Effector memory CD4-positive, alpha-beta T cell (primary cell): ENCODE results near the gene PLK1.

Experiments
- DNase-seq, 3 donors: peaks; one replicate each; pipeline ENCODE4 v3.0.0-alpha.2; 2020
- H3K27ac ChIP-seq: 2 replicates; pipeline ENCODE4 v1.7.0; 2013; ENCODE audit warnings: mild to moderate bottlenecking, low read length, moderate library complexity; ENCODE audit not compliant: insufficient read depth, poor library complexity, severe bottlenecking
- H3K27me3 ChIP-seq: replicated peaks from 2 replicates; pipeline ENCODE4 v1.7.0; 2013; ENCODE audit warnings: mild to moderate bottlenecking, low read length; ENCODE audit not compliant: insufficient read depth, control insufficient read depth, poor library complexity, severe bottlenecking
- H3K36me3 ChIP-seq: 2 replicates; pipeline ENCODE4 v1.7.0; 2013; ENCODE audit warnings: mild to moderate bottlenecking, low read length, moderate library complexity; ENCODE audit not compliant: control insufficient read depth, insufficient read depth
- H3K4me1 ChIP-seq: 2 replicates; pipeline ENCODE4 v1.7.0; 2013; ENCODE audit warnings: low read length, mild to moderate bottlenecking; ENCODE audit not compliant: control insufficient read depth, insufficient read depth, poor library complexity, severe bottlenecking
- H3K4me3 ChIP-seq: 2 replicates; pipeline ENCODE4 v1.7.0; 2013; ENCODE audit warnings: low read length, low read depth, mild to moderate bottlenecking; ENCODE audit not compliant: insufficient read depth, poor library complexity, severe bottlenecking
- H3K9me3 ChIP-seq: 2 replicates; pipeline ENCODE4 v1.7.0; 2013; ENCODE audit warnings: mild to moderate bottlenecking, low read length, moderate library complexity; ENCODE audit not compliant: control insufficient read depth

The PLK1 gene

DNA sequence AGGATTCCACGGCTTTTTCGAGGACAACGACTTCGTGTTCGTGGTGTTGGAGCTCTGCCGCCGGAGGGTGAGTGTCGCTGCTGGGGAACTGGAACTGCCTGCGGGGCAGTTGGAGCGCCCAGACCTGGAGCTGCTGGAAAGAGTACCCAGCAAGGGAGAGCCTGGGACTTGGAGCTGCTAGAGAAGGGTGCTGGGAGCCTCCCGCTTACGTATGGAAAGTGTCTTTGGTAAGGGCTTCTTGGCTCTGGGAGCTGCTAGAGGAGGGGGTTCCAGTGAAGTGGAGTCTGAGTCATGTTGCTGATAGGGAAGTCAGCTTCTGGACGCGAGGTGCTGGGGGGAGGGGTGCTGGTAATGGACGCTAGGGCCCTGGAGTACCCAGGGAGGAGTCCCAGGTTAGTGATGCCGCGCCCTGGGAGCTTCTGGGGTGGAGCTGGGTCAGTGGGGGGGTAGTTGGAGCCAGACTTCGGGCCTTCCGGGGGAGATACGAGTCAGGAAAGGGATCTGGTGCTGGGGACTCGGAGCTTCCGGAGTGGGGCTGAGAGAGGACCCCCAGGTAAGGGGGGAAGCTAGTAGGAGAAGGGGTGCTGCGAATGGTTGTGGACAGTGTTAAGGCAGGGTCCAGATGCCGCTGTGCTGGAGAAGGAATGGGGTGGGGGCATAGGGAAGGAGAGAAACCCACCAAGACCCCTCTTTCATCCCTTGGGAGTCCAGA lies 741 bp downstream of the PLK1 start:
- Histone ChIP-seq H3K4me3 (peak overlapping the region; percentile 64), H3K9me3 (no peaks in the 10 kb centered on the region), H3K36me3 (peaks cover 1% of the 10 kb centered on the region), H3K4me1 (no peaks in the 10 kb centered on the region), H3K27ac (no peak overlapping the region), H3K27me3 (no peaks in the 10 kb centered on the region)
- no peak for DNase-seq

DNA sequence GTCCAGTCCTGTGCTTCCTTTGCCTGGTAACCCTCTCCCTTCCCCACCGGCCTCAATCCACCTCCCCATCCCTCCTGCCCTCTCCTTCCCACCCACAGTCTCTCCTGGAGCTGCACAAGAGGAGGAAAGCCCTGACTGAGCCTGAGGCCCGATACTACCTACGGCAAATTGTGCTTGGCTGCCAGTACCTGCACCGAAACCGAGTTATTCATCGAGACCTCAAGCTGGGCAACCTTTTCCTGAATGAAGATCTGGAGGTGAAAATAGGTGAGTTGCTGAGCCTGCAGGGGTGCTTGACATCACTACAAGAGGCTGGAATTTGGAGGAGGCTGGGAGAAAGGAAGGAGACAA lies 1.3 kb downstream of the PLK1 start:
- no peak for DNase-seq
- Histone ChIP-seq H3K4me3 (no peak overlapping the region), H3K36me3 (peaks cover 3% of the 10 kb centered on the region), H3K4me1 (no peaks in the 10 kb centered on the region), H3K27me3 (no peaks in the 10 kb centered on the region), H3K27ac (no peak overlapping the region), H3K9me3 (no peaks in the 10 kb centered on the region)

- H3K36me3 ChIP-seq: peaks cover 4% of the 10 kb centered on the region
- no peaks in the 10 kb centered on the region for H3K27me3 ChIP-seq
- no peaks in the 10 kb centered on the region for H3K9me3 ChIP-seq
- H3K4me3 ChIP-seq: no peak overlapping the region
- no peaks in the 10 kb centered on the region for H3K4me1 ChIP-seq
- H3K27ac ChIP-seq: no peak overlapping the region
- DNase-seq: no peak
Observed at GRCh38 chr16:23682181-23682580, 3.5 kb downstream of the PLK1 start.

GRCh38 chr16:23683487-23683886 lies 4.8 kb downstream of the PLK1 start:
- Histone ChIP-seq H3K27ac (no peak overlapping the region), H3K9me3 (no peaks in the 10 kb centered on the region), H3K36me3 (peaks cover 17% of the 10 kb centered on the region), H3K4me3 (no peak overlapping the region), H3K4me1 (no peaks in the 10 kb centered on the region), H3K27me3 (no peaks in the 10 kb centered on the region)
- no peak for DNase-seq

DNA sequence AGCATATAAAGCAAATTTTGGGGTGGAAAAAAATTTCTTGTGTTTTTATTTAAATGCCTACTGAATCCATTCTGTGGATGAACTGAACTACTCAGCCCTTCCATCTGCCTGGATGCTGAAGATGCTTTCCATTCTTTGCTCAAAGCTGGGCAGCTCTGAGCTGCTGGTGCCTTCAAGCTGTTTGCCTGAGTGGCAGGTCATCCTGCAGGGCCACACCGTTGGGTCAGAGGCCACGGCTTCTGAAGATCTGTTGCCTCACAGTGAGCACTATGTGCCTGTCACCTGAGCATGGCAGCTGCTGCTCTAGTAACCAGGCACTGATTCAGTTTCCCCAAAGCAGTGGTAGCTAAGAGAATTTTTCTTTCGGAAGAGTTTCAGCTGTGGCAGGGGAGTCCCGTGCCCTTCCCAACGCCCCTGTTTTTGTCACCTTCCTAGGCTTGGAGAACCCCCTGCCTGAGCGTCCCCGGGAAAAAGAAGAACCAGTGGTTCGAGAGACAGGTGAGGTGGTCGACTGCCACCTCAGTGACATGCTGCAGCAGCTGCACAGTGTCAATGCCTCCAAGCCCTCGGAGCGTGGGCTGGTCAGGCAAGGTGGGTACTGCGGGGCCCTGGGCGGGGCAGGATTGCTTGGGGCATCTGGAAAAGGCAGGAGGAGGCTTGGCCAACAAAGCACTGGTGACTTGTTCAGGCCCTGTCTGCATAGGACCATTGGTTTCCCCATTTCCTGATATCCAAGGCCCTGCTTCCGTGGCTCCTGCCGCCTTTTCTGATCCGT lies 8.5 kb downstream of the PLK1 start:
- no peak overlapping the region for H3K4me3 ChIP-seq

DNA sequence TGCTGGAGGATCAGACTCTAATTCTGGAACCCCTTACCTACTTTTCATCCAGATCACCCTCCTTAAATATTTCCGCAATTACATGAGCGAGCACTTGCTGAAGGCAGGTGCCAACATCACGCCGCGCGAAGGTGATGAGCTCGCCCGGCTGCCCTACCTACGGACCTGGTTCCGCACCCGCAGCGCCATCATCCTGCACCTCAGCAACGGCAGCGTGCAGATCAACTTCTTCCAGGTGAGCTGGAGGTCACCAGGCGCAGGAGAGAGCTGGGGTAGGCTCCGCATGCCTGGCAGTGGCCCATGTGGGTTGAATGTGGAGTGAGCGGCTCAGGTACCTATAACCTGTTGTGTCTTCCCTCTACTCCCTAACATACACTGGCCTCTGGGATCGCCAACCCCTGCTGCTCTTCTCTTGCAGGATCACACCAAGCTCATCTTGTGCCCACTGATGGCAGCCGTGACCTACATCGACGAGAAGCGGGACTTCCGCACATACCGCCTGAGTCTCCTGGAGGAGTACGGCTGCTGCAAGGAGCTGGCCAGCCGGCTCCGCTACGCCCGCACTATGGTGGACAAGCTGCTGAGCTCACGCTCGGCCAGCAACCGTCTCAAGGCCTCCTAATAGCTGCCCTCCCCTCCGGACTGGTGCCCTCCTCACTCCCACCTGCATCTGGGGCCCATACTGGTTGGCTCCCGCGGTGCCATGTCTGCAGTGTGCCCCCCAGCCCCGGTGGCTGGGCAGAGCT lies 10.9 kb downstream of the PLK1 start:
- Histone ChIP-seq H3K27ac (no peak overlapping the region), H3K27me3 (no peaks in the 10 kb centered on the region), H3K4me3 (no peak overlapping the region), H3K9me3 (no peaks in the 10 kb centered on the region), H3K4me1 (no peaks in the 10 kb centered on the region), H3K36me3 (peaks cover 30% of the 10 kb centered on the region)
- no peak for DNase-seq

More for the DNA sequence above, 8.5 kb downstream of the PLK1 start:
- no peak for DNase-seq
- H3K27ac ChIP-seq: no peak overlapping the region
- no peaks in the 10 kb centered on the region for H3K9me3 ChIP-seq
- peaks cover 33% of the 10 kb centered on the region for H3K36me3 ChIP-seq
- H3K4me1 ChIP-seq: no peaks in the 10 kb centered on the region
- H3K27me3 ChIP-seq: no peaks in the 10 kb centered on the region

DNA sequence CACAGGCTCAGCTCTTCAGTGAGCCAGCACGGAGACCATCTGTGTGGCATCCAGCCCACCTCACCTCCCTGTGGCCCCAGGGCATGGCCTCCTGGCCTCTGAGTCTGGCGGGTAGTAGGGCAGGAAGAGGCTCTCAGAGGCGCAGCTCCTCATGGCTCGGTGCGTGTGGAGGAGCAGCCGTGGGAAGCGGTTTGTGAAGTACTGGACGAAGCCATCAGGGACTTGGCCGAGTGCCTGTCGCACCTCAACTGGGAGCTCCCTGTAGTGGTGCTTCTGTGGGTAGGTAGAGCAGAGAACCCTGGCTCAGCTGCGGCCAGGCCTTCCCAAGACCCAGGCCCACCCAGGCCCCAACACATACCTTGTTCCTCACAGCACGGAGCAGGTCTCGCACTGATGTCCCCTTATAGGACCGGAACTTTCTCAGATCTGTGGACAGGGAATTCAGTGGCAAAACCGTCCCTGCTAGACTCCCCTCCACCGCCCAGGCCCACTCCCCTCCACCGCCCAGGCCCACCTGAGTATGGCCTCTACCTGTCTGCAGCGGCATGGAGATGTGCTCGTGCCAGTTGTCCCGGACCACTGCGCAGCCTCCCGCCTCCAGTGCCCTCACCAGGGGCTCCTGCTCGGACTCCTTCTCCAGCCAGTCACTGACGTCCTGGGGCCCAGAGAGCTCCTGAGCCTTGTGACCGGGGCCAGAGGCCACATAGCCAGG lies 12.2 kb downstream of the PLK1 start:
- Histone ChIP-seq H3K27ac (no peak overlapping the region), H3K9me3 (no peaks in the 10 kb centered on the region), H3K27me3 (no peaks in the 10 kb centered on the region), H3K36me3 (peaks cover 30% of the 10 kb centered on the region), H3K4me3 (no peak overlapping the region), H3K4me1 (no peaks in the 10 kb centered on the region)
- no peak for DNase-seq

DNA sequence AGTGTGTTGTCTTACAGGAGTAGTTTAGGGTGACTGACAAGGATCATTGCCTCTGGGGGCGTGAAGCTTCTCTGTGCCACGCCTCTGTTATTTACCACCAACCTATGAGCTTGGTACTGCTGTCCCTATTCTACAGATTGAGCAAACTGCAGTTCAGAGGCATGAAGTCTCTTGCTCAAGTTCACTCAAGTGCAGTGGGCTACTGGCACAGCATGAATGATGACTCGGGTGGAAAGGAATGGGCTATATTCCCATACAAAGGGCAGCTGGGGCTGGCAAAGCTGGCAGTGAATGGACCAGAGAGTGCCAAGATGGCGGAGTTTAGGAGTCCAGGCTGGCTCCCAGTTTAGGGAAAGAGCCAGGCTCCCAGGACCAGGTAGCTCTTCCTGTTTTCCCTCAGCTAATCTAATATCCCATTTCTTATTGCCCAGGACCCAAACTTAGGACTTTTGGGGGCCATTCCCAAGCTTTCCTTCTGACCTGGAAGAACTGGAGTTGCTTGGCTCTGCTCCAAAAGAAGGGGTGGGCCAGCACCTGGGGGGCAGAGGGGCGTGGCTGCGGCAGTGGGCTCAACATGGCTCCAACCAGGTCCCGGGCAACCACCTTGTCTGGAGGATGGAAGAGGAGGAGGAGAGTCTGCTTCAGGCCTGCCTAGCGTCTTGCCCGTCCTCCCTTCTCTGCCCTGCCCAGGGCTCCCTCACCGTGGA lies 12.9 kb downstream of the PLK1 start:
- DNase-seq: no peak
- Histone ChIP-seq H3K4me1 (no peaks in the 10 kb centered on the region), H3K27ac (no peak overlapping the region), H3K9me3 (no peaks in the 10 kb centered on the region), H3K27me3 (no peaks in the 10 kb centered on the region), H3K4me3 (no peak overlapping the region), H3K36me3 (peaks cover 30% of the 10 kb centered on the region)

DNA sequence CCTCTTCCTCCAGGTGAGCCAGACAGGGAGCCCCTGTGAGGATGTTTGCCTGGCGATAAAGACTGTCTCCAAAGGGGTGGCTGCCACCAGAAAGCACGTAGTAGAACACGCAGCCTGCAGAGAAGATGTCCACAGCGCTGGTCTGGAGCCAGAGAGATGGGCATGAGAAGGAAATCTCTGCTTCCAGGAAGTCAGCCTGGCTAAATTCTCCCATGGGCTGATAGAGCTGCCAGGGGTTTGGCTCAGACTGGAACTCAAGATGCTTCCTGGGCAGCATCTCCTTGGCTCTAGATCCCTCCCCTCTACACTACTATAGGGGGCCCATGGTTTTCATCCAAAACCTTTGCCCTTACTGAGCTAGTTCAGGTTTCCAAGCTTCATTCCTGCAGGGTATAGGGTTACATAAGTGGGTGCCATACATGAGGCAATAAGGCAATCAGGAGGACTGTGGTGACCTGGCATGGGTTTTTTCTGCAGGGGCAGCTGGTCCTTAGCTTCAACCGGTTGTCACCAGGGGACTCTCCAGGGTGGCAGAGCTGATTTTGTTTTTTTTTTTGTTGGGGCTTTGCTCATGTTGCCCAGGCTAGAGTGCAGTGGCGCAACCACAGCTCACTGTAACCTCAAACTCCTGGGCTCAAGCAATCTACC lies 13.6 kb downstream of the PLK1 start:
- no peak overlapping the region for H3K27ac ChIP-seq
- no peak overlapping the region for H3K4me3 ChIP-seq
- H3K4me1 ChIP-seq: no peaks in the 10 kb centered on the region
- H3K27me3 ChIP-seq: no peaks in the 10 kb centered on the region
- H3K36me3 ChIP-seq: peaks cover 28% of the 10 kb centered on the region
- no peaks in the 10 kb centered on the region for H3K9me3 ChIP-seq
- DNase-seq: no peak
